ENCODE measurements around the gene ENO1. TPM values are rescaled to one million over a fixed set of nuclear protein-coding genes. Genes with fewer than 3 reads are reported as not detected.

ENO1 gene
- total RNA-seq, 1 experiment from 2014 or later, result 2,334 TPM

- no peak for ATAC-seq
- no peak overlapping the region for H3K9ac ChIP-seq (ENCODE audit: low read length)
- no peak for TF ChIP-seq YY1 (IDR thresholded peaks at IDR 0.05; ENCODE audit: extremely low read depth, insufficient replicate concordance, low read depth, low read length)
- no peak for TF ChIP-seq TCF7L2 (IDR thresholded peaks at IDR 0.05; ENCODE audit: borderline replicate concordance, extremely low read depth, insufficient read depth, insufficient read length)
- no peak for TF ChIP-seq CTCF (IDR thresholded peaks at IDR 0.05 in 2 of 3, conservative IDR thresholded peaks at IDR 0.05 in 1 of 3; ENCODE audit: borderline replicate concordance in 1 of 3, insufficient read depth in 1 of 3, low read depth in 2 of 3, low read length in 2 of 3)
- TF ChIP-seq FOSL1 (IDR thresholded peaks at IDR 0.05; ENCODE audit: low read depth), result no peak
- no peak for TF ChIP-seq POLR2A (IDR thresholded peaks at IDR 0.05; ENCODE audit: borderline replicate concordance, extremely low read depth, insufficient read depth, insufficient read length)
- TF ChIP-seq POLR2AphosphoS5 (IDR thresholded peaks at IDR 0.05; ENCODE audit: low read depth, low read length), result no peak
- TF ChIP-seq ZBTB33 (IDR thresholded peaks at IDR 0.05; ENCODE audit: extremely low read depth, insufficient replicate concordance, low read length), result no peak
- TF ChIP-seq JUND (IDR thresholded peaks at IDR 0.05), result no peak
- no peak for TF ChIP-seq ZNF274 (IDR thresholded peaks at IDR 0.05; ENCODE audit: low read depth, low read length)
- no peak for TF ChIP-seq CEBPB (IDR thresholded peaks at IDR 0.05; ENCODE audit: low read depth)
- TF ChIP-seq MAX (IDR thresholded peaks at IDR 0.05), result no peak
- no peak for TF ChIP-seq ZFX (IDR thresholded peaks at IDR 0.05)
- no peak for TF ChIP-seq ELF1 (IDR thresholded peaks at IDR 0.05; ENCODE audit: borderline replicate concordance, low read depth)
- H3K27ac ChIP-seq (ENCODE audit: low read depth, low read length), result no peak overlapping the region
- H3K4me3 ChIP-seq (replicated peaks in 1 of 2; ENCODE audit: low read depth in 1 of 2, low read length in 2 of 2), result no peak overlapping the region
- no peaks in the 10 kb centered on the region for H3K36me3 ChIP-seq (ENCODE audit: control insufficient read depth in 1 of 2, insufficient read depth in 2 of 2, low read length in 2 of 2)
- POLR2A ChIA-PET, result no interaction called here
- intact Hi-C loops (cut with micrococcal nuclease), result no loop called here
- H3K27me3 ChIP-seq (ENCODE audit: insufficient read depth, low read length), result peaks cover 11% of the 10 kb centered on the region; the same call in 1 of the 2 replicates
- H3K4me2 ChIP-seq (ENCODE audit: low read length), result no peak overlapping the region
- no TSS peak for BruUV-seq (replicated peaks)
- RAD21 ChIA-PET (ENCODE audit: low non-redundant PET in 1 of 2, low total read pairs in 2 of 2, uncharacterized antibody in 2 of 2, unreplicated experiment in 2 of 2), result no interaction called here
- H2AFZ ChIP-seq (ENCODE audit: low read depth, low read length, poor library complexity, severe bottlenecking), result no peak overlapping the region
- H3K4me1 ChIP-seq (ENCODE audit: control insufficient read depth in 1 of 2, insufficient read depth in 2 of 2, low read length in 2 of 2), result no peaks in the 10 kb centered on the region
- no peaks in the 10 kb centered on the region for H3K79me2 ChIP-seq (ENCODE audit: insufficient read depth, low read length)
- H3K9me3 ChIP-seq (ENCODE audit: control insufficient read depth in 1 of 2, insufficient read depth in 1 of 2, low read depth in 1 of 2, low read length in 2 of 2), result no peaks in the 10 kb centered on the region
- CTCF ChIA-PET, result no interaction called here
- DNase-seq (ENCODE audit: low read depth, low spot score), result no peak
- no peaks in the 10 kb centered on the region for H4K20me1 ChIP-seq (ENCODE audit: insufficient read depth)
- H3K9me2 ChIP-seq (ENCODE audit: insufficient read depth), result no peaks in the 10 kb centered on the region
Observed at GRCh38 chr1:8925960-8926359, 47.5 kb upstream of the ENO1 start.

Data from HCT116 (cell line).